Right lobe of liver (tissue), 4 donors: ENCODE measurements around the gene ZCCHC14.

Experiments used
- POLR2A ChIP-seq: fragments of 450-650 bp; IDR thresholded peaks from one replicate; pipeline ENCODE4 v1.6.1; 2017; ENCODE audit warnings: antibody characterized with exemption, mild to moderate bottlenecking
- TF ChIP-seq, protein P1 (sequence below), 4 donors: fragments of 200-600 bp in 3 of 4; fragments of 450-650 bp in 1 of 4; IDR thresholded peaks; one replicate each; pipeline versions ENCODE4 v1.5.1 to v1.8.0; 2016 to 2022; ENCODE audit warnings: antibody characterized with exemption in 4 of 4, mild to moderate bottlenecking in 2 of 4
- donor health status: DM: no; HTN: no; CAD: no.
- donor health status: DM: no; HTN: no; CAD: no.
- donor health status: DM: no; HTN: yes; CAD: no.

DNA sequence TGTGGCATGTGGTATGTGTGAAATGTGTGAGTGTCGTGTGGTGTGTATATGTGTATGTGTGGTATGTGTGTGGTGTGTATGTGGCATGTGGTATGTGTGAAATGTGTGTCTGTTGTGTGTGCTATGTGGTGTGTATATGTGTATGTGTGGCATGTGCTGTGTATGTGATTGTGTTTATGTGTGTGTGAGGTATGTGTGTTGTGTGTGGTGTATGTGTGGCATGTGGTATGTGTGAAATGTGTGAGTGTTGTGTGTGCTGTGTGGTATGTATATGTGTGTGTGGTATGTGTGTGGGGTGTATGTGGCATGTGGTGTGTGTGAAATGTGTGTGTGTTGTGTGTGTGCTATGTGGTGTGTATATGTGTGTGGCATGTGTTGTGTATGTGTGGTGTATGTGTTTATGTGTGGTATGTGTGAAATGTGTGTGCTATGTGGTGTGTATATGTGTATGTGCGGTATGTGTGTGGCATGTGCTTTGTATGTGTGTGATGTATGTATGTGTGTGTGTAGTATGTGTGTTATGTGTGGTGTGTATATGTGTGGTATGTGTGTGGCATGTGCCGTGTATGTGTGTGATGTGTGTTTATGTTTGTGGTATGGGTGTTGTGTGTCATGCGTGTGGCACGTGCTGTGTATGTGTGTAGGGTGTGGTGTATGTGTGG lies 9.6 kb upstream of the ZCCHC14 start:
- TF ChIP-seq, protein P1, sequence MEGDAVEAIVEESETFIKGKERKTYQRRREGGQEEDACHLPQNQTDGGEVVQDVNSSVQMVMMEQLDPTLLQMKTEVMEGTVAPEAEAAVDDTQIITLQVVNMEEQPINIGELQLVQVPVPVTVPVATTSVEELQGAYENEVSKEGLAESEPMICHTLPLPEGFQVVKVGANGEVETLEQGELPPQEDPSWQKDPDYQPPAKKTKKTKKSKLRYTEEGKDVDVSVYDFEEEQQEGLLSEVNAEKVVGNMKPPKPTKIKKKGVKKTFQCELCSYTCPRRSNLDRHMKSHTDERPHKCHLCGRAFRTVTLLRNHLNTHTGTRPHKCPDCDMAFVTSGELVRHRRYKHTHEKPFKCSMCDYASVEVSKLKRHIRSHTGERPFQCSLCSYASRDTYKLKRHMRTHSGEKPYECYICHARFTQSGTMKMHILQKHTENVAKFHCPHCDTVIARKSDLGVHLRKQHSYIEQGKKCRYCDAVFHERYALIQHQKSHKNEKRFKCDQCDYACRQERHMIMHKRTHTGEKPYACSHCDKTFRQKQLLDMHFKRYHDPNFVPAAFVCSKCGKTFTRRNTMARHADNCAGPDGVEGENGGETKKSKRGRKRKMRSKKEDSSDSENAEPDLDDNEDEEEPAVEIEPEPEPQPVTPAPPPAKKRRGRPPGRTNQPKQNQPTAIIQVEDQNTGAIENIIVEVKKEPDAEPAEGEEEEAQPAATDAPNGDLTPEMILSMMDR (IDR thresholded peaks at IDR 0.05): no peak
- no peak for TF ChIP-seq POLR2A
